Ovary (tissue), 9 donors: ENCODE measurements around the gene RAB40B. TPM values are rescaled to one million over a fixed set of nuclear protein-coding genes. Genes with fewer than 3 reads are reported as not detected.
A peak's percentile ranks its signal among the peaks of the same experiment; 100 is the strongest.

ENCODE experiments used
- DNase-seq, 5 donors: peaks; one replicate each; pipeline ENCODE4 v3.0.0-alpha.2; 2019 to 2020
- H3K27ac ChIP-seq, 2 donors: fragments of 200-600 bp; one replicate each; pipeline versions ENCODE4 v1.5.1 to v1.8.0; 2019 to 2022
- H3K27me3 ChIP-seq: fragments of 200-600 bp; one replicate; pipeline ENCODE4 v1.8.0; 2022
- H3K36me3 ChIP-seq: fragments of 200-600 bp; sonication (generic); one replicate; pipeline ENCODE4 v1.5.1; 2019
- H3K4me1 ChIP-seq: one replicate; pipeline ENCODE4 v1.8.1; 2013; ENCODE audit warnings: mild to moderate bottlenecking, moderate library complexity; ENCODE audit not compliant: insufficient read depth
- H3K4me3 ChIP-seq: fragments of 200-600 bp; sonication (generic); one replicate; pipeline ENCODE4 v1.5.1; 2017
- H3K9me3 ChIP-seq, 2 donors: fragments of 200-600 bp in 1 of 2; sonication (generic) in 1 of 2; one replicate each; pipeline versions ENCODE4 v1.5.1 to v1.8.1; 2013 to 2019; ENCODE audit warnings: mild to moderate bottlenecking in 1 of 2, moderate library complexity in 1 of 2
- EP300 ChIP-seq: sonication (generic); formaldehyde crosslinking; IDR thresholded peaks from one replicate; pipeline ENCODE4 v1.6.1; 2017; ENCODE audit warnings: antibody characterized with exemption
- POLR2A ChIP-seq: fragments of 450-650 bp; IDR thresholded peaks from one replicate; pipeline ENCODE4 v1.6.1; 2017; ENCODE audit warnings: antibody characterized with exemption, mild to moderate bottlenecking, moderate library complexity
- whole genome bisulfite sequencing, 3 donors: extraction: QIAGEN DNeasy Blood & Tissue Kit in 1 of 3; methylation state at CpG; one replicate each; pipeline versions ENCODE4 v1.1.5 to v1.1.7; 2013 to 2017; 5-methylcytosine and 5-hydroxymethylcytosine counted together
- intact Hi-C, 4 donors: fragments of 100-400 bp; cut with DNase I; formaldehyde crosslinking; loops; one replicate each; pipeline versions ENCODE4 v1.11.0 to v1.15.1; 2022 to 2023
- polyA plus RNA-seq, 2 donors: library from polyadenylated mRNA; stranded (reverse); fragments of 200-250 nt in 1 of 2; fragments of 350-450 nt in 1 of 2; fragmentation: Illumina TruSeq in 1 of 2; extraction: RNeasy Lipid Tissue Mini Kit (QIAGEN cat#74804) in 1 of 2; gene quantifications; one replicate each; pipeline ENCODE4 v1.2.3, GENCODE V29; 2013 to 2014
- total RNA-seq, 7 donors: library from RNA; depleted of rRNA in 2 of 7; stranded (reverse); fragments of >200 nt in 2 of 7; fragmentation: NEBNext Ultra II Directional in 3 of 7; extraction: Animal tissue kit (Norgen Biotek cat#: 25700) in 3 of 7; gene quantifications; one replicate each; pipeline versions ENCODE4 v1.1.0 to v1.2.4, GENCODE V29; 2016 to 2023
- TF ChIP-seq, protein P1 (sequence below), 3 donors: fragments of 450-650 bp in 2 of 3; fragments of 200-600 bp in 1 of 3; IDR thresholded peaks; one replicate each; pipeline versions ENCODE4 v1.5.1 to v1.8.0; 2016 to 2022; ENCODE audit warnings: antibody characterized with exemption in 3 of 3, mild to moderate bottlenecking in 1 of 3
- donor health status: DM: no; HTN: no; CAD: no; lungs with moderate emphysema.
- donor health status: DM: no; HTN: no; CAD: no.
- donor health status: Bipolar disorder and iron deficiency.
- donor health status: DM: yes; HTN: yes; CAD: no.
- donor health status: DM: no; HTN: no; CAD: no.
- donor health status: DM: yes; HTN: yes; CAD: no.

Gene RAB40B
- total and polyA plus RNA-seq, 9 donors: 9.2 to 25.9 (median 14.9) TPM

DNA sequence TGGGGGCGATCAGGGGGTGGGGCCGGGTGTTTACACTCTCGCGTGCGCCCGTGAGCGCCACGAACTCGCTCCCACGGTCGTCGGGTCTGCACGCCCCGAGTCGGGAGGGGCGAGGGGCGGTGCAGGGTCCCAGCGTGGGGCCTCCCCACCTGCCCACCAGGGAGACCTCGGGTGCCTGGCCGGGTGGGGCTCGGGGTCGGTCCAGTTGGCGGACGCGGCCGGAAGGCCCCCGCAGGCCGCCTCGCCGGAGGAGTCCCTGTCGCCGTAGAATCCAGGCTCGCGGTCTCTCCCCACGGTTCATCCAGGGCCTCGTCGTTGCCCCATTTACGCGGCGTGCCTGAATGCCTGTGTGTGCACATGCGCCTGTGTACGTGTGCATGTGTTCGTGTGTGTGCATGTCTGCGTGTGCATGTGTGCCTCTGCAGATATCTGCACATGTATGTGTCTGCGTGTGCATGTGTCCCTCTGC lies 510 bp upstream of the RAB40B start:
- Histone ChIP-seq H3K36me3 (no peaks in the 10 kb centered on the region), H3K27ac (no peak overlapping the region), H3K27me3 (no peaks in the 10 kb centered on the region), H3K9me3 (no peaks in the 10 kb centered on the region), H3K4me3 (peak overlapping the region; percentile 74), H3K4me1 (peaks cover 22% of the 10 kb centered on the region)
- WGBS, 3 donors: 2 to 4% (median 2%) methylated on average over 43 to 45 of the region's 45 CpGs
- TF ChIP-seq, protein P1, sequence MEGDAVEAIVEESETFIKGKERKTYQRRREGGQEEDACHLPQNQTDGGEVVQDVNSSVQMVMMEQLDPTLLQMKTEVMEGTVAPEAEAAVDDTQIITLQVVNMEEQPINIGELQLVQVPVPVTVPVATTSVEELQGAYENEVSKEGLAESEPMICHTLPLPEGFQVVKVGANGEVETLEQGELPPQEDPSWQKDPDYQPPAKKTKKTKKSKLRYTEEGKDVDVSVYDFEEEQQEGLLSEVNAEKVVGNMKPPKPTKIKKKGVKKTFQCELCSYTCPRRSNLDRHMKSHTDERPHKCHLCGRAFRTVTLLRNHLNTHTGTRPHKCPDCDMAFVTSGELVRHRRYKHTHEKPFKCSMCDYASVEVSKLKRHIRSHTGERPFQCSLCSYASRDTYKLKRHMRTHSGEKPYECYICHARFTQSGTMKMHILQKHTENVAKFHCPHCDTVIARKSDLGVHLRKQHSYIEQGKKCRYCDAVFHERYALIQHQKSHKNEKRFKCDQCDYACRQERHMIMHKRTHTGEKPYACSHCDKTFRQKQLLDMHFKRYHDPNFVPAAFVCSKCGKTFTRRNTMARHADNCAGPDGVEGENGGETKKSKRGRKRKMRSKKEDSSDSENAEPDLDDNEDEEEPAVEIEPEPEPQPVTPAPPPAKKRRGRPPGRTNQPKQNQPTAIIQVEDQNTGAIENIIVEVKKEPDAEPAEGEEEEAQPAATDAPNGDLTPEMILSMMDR (IDR thresholded peaks at IDR 0.05): no peak
- TF ChIP-seq EP300: no peak
- no peak for TF ChIP-seq POLR2A
- DNase-seq: no peak
- intact Hi-C loops: no loop called here

DNA sequence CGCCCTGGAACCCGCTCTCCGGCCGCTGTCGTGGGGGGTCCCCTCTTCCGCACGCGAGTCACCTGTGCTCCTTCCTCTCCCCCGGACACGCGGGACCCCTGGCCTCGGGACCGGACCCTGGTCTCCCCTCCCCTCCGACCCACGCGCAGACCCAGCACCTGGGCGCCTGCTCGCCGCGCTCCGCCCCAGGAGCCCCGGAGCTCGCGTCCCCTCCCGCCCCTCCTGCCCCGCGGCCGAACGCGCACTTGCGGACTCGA lies 762 bp downstream of the RAB40B start:
- Histone ChIP-seq H3K4me3 (peak overlapping the region; percentile 55), H3K36me3 (no peaks in the 10 kb centered on the region), H3K4me1 (peaks cover 18% of the 10 kb centered on the region), H3K9me3 (no peaks in the 10 kb centered on the region), H3K27ac (no peak overlapping the region), H3K27me3 (no peaks in the 10 kb centered on the region)
- TF ChIP-seq POLR2A (no peak), EP300 (no peak)
- TF ChIP-seq, protein P1 (IDR thresholded peaks at IDR 0.05): no peak
- no peak for DNase-seq
- intact Hi-C loops: no loop called here
- 0 to 2% (median 1%) methylated on average over 19 to 32 of the region's 32 CpGs for WGBS, 3 donors

DNA sequence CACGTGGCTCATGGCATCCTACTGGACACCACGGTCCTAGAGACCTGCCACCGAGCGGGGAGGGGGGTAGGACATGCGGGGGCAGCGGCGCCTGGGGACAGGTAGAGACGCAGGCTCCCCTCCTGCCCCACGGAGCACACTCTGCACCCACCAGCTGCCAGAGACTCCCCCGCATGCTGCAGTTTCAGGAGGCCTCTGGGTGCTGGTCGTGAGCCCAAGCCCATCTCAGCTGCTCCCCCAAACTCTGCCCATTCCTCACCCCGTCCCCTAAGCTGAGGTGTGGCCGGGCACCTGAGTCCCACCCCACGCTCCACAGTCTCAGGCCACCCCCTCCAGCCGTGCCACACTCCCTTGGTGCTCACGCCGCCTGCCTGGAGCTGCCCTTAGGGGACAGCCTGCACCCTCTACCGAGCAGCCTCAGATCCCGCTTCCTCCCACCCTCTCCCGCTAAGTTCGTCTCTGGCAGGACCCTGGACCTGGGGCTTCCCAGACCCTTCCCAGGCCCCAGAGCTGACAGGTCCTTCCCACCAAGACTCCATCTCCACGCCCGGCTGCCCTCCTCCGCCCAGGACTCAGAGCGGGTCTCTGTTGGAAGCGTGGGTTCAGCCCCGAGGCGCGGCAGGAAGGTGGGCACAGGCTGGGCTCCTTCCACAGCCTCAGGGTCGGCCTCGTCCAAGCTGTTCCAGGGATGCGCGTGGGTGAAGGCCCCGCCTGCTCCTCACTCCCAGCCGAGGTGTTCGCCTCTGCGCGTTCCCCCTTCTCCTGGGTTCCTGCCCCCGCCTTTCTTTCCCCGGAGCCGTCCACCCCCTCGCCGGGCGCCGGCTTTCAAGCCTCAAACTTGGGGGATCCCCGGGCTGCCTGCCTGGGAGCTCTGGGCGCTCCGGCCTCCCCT lies 1.3 kb downstream of the RAB40B start:
- Histone ChIP-seq H3K9me3 (no peaks in the 10 kb centered on the region), H3K4me3 (peak overlapping the region; percentile 55), H3K36me3 (no peaks in the 10 kb centered on the region), H3K27me3 (no peaks in the 10 kb centered on the region), H3K27ac (no peak overlapping the region), H3K4me1 (peaks cover 17% of the 10 kb centered on the region)
- TF ChIP-seq POLR2A (no peak), EP300 (no peak)
- TF ChIP-seq, protein P1 (IDR thresholded peaks at IDR 0.05): no peak
- intact Hi-C loops: no loop called here
- DNase-seq: peak in 3 of 5 donors; percentile 33 to 63 (median 61)
- WGBS, 3 donors: 23 to 24% (median 24%) methylated on average over 48 of the region's 48 CpGs

DNA sequence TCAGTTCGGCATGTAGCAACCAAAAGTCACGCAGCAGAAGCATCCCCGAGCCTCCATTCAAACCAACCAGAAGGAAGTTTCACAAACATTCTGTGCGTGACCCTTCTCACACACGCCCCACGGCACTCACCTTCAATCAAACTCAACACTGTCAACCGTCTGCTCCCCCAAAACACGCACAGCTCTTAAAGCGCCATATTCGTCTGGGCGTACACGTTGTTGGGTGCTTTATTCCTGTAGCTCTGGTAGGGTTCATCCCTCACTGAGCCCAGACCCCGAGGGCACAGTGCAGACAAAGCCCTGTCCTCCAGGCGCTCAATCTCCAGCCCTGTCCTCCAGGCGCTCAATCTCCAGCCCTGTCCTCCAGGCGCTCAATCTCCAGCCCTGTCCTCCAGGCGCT lies 2.2 kb downstream of the RAB40B start:
- intact Hi-C loops: no loop called here
- H3K27me3 ChIP-seq: no peaks in the 10 kb centered on the region
- H3K36me3 ChIP-seq: no peaks in the 10 kb centered on the region
- no peaks in the 10 kb centered on the region for H3K9me3 ChIP-seq
- H3K4me1 ChIP-seq: peaks cover 16% of the 10 kb centered on the region
- no peak overlapping the region for H3K4me3 ChIP-seq
- TF ChIP-seq, protein P1 (IDR thresholded peaks at IDR 0.05): no peak
- no peak for TF ChIP-seq EP300
- no peak for TF ChIP-seq POLR2A
- no peak overlapping the region for H3K27ac ChIP-seq
- no peak for DNase-seq
- WGBS, 3 donors: 94 to 96% (median 96%) methylated on average over 16 to 17 of the region's 17 CpGs
